CD4-positive, alpha-beta T cell treated with Interleukin-21 for 1 hour (primary cell): ENCODE data around the gene DIO3.

Experiments used
- DNase-seq: peaks from one replicate; pipeline ENCODE4 v3.0.0-alpha.2; 2020

DIO3 gene

DNA sequence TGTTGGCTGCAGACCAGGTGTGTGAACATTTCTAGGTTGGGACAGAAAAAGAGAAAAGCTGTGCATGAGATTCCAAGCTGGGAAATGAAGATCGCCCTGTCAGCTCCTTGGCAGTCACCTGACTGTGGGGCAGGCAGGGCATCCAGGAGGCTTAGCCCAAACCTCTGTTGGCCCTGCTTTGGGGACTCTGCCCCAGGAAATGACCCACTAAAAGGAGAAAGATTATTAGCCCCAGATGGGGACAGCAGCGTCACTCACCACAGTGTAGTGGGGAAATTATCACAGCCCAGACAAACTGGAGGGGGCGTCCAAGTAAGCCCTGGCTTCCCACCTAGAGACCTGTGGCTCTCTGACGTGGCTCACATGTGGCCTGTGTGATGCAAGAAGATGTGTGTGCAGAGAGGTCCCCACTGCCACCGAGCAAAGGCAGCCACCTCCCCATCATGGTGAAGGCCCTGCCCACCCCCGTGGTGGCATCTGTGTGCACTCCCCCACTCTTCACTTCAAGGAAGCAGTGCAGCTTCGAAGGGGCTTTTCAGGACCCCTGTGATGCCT is 39.1 kb downstream of the DIO3 start:
- DNase-seq, result no peak

DNA sequence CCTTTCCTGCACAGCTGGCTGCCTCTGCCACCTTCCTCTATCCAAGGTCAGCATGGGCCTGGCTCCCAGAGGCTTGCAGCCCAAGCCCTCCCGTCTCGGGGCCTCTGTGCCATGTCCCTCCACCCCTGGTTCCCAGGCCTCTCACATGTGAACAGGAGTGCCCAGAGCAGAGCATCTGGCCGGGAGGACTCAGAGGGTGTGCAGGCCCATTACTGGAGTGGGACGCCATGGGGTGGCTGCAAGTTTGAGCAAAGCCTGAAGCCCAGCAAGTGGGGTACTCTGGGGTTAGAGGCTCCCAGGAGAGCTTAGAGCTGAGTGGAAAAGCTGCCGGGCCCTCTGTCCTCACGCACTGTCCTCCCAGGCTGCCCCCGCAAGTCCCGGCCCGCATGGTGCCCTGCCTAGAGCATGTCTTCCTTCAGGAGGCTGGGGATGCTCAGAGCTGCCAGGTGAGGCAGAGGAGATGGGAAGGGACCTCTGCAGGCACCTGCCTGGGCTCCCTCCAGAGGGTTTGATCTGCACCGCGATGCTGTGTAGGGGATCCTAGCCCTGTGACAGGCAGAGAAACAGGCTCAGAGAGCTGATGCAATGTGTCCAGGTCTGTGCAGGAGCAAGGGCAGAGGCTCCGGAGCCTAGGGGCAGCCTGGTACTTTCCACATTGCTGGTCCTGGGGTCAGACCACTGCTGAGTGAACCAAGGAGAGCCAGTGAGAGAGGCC is 39.8 kb downstream of the DIO3 start:
- no peak for DNase-seq

DNA sequence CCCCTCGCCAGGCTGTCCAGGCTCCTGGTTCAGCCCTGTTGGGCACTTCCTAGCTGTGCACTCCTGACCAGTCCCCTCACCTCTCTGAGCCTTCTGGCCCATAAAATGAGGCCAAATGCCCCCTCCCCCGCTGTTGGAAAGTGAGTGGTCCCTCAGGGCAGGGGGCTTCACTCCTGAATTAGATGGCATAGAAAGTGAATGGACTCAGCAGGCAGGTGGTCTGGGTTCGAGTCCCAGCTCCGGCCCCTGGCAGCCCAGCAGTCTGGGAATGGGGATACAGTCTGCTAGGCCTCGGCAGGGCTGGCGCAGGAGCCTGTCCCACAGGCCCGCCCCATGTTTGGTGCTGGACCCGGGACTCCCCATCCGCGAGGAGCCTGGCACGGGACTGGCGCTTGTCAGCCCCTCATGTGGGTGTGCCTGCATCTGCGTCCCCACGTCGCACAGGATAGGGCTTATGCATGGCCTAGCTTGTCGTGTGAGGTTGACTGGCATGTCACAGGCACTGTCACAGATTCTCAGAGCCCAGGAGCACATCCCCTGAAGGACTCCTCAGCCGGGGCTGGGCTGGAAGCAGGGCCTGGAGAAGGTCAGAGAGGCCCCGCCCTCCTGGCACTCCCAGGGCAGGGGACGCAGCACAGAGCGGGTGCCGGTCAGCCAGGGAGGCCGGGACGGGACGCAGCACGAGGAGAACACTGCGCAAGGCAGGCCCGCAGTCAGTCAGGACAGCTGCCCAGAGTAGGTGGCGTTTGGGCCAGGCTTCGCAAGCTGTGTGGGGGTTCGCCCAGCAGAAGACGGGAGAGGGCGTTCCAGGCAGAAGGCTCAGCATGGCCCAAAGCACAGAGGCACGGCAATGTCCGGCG is 40.5 kb downstream of the DIO3 start:
- no peak for DNase-seq

DNA sequence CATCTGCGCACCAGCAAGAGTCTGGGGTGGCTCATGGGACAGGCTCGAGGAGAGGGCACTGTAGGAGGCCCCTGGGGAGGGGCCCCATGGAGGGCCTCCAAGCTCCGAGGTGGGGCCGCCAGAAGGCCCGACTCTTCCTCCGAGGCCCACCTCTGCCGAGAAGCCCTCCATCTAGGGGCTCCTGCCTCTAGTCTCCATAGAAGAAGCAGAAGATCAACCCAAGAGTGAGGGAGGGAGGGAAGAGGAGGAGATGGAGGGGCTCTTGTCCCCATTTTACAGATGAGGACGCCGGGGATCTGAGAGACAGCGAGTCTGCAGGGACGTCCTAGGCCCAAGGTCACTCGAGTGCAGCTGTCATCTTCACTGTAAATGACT is 41.2 kb downstream of the DIO3 start:
- no peak for DNase-seq

DNA sequence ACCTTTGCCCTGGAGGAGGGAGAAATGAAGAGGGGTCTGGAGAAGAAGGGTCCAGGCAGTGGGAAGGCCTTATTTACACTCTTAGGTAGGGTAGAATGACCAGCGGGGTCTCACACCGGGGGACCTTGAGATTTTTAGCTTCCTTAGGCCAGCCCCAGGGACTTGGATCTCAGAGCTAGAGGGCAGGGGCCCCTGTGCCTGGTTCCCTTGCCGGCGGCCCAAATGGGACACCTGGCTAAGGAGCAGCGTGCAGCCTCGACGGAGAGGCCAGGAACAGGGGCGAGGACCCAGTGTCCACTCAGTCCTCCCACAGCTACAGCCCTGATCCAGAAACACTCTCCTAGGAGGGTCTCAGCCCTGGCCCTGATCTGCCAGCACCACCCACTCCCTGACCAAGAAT is 41.8 kb downstream of the DIO3 start:
- DNase-seq, result no peak

DNA sequence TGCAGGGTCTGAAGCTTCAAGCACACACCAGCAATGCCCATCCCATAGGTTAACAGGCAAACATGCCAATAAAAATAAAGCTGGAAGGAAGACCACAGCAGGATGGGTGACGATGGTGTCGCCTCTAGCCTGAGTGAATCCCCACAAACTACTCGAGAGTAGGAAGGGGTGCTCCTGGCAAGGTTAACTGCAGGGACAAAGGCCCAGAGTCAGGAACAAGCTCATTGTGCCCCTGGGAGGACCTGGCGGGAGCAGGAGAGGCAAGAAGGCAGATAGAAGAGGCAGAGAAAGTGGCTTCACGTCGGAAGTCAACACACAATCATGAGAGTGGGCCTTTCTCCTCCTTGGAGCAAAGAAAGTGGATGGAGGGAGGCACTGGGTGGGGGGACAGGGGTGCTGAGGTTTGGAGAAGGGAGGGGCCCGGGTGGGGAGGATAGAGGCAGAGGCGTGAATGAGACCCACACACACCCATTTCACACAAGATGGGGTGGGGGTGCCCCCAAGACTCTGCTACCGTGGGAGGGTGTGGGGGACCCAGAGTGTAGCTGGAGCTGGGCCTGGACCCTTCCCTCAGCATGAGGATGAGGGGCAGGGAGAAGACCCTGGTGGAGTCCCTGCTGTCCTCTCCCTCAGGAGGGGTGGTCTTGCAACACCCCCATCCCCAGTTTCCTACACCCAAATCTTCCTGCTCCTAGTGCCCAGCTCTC is 43.1 kb downstream of the DIO3 start:
- no peak for DNase-seq

DNA sequence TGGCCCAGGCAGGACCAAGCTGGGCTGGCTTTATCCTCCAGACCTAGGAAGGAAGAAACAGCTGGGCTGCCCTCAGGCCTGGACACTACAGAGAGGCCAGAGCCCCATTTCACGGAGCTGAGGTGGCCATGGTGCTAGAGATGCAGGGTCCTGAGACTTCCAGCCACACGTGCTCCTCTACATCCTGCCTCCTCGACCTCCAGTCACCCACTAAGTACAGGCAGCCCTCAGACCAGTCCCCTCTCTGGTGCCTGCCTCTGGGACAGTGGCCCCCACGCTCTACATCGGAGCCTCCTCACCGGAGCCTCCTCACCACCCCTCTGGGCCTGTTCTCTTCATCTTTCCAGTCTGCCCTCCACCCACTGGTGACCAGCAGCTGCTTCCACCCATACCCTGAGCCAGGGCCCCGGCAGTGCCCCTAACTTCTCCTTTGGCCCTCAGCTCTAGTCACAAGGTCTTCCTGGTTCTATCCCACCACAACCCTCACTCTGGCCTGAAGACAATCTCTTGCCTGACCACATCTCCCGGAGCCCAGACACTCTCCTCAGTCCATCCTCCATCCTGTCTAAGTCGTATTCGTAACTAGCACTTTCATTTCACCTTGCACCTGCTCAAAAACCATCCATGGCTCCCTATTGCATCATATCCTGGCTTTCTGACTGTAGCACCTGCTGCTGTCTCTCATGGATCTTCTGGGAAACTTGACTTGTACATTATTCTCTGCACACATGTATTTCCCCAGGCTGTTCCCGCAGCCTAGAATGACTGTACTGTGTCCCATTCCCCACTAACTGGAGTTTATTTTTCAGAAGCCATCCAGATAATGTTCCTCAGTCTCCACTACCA is 43.9 kb downstream of the DIO3 start:
- DNase-seq, result no peak

DNA sequence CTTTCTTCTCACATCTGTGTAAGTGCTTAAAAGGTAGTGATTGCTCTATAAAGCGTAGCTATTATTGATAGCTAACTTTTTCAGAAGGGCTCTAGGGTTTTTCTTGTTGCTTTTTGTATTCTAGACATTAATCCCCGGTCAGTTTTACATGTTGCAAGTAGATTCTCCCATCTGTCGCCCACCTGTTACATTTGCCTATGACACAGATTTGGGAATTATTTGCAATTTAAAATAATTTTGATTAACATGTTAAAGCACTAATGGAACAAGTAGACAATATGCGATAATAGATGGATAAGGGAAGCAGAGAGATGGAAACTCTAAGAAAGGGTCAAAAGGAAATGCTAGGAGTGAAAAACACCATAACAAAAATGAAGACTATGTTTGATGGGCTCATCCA is 44.5 kb downstream of the DIO3 start:
- DNase-seq, result no peak
